GM18867 (cell line): ENCODE results near the gene FNDC8.
"Not testable (repeated sequence)": the region's sequence is repeated elsewhere in the genome, so short reads cannot be mapped to it uniquely, and the experiment has no call there.

ENCODE experiments used
- ATAC-seq: cut with Tn5 transposase; IDR thresholded peaks from one replicate; pipeline ENCODE4 v1.9.1; 2021; ENCODE audit warnings: mild to moderate bottlenecking, moderate library complexity; ENCODE audit not compliant: unreplicated experiment

Gene FNDC8

DNA sequence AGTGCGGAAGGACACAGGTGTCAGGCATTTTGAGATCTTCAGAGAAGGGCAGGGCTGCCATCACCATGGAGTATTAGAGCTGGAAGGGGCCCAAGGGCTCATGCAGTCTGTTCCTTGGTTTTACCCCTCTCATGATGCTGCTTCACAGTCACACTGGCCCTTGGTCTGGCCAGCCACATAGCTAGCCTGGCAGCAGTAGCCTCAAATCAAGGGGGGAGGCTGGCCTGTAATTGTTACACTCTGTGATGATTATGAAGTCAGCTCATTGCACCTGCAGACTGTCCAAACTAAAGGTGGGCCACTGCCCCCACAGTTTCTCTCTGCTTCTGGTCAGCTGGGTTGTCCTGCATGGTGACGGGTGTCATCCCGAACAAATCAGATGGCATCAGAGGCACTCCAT is at the start of gene FNDC8:
Gene FNDC8 (plus strand): TSS at position 301 of the 400 bp plus-strand sequence. CDS start 79 bp downstream, at position 380.
- no peak for ATAC-seq

DNA sequence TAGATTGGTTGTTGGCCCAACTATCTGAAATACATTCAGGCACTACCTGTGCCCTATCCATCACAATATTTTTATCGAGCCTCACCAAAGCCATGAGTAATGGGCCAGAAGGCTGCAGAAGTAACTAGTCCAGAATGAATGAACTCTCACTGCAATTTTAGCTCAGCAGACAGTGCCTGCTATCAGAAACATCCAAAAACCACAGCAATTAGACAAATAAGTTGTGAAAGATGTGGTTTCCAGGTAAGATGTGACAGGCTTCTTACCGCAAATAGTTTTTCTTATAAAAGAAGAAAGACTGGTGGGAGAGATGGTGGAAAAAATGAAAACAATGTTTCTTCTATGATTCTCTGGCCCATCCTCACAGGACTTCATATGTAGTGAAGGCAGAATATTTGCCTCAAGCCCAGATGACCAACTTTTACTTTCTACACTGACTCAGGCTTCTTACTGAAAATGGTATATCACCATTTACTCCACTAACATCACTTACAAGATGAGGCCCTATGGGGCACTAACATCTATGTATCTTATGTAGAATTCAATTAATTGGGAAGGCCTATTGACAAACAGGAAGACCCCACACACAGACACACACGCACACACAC is 48.1 kb upstream of the FNDC8 start:
- no peak for ATAC-seq

DNA sequence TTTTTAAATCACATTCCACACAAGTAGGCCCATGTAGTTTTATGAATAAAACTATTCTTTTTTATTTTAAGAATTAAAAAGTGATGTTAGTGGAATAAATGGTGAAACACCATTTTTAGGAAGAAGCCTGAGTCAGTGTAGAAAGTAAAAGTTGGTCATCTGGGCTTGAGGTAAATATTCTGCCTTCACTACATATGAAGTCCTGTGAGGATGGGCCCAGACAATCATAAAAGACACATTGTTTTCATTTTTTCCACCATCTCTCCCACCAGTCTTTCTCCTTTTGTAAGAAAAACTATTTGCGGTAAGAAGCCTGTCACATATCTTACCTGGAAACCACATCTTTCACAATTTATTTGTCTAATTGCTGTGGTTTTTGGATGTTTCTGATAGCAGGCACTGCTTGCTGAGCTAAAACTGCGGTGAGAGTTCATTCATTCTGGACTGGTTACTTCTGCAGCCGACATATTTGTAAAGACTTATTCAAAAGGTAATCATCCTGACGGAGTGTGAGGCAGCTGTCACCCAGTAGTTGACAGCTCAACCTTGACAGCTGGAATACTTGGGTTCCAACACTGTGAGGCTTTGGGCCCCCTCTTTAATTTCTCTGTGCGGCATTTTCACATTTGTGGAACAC is 47.3 kb upstream of the FNDC8 start:
- no peak for ATAC-seq

DNA sequence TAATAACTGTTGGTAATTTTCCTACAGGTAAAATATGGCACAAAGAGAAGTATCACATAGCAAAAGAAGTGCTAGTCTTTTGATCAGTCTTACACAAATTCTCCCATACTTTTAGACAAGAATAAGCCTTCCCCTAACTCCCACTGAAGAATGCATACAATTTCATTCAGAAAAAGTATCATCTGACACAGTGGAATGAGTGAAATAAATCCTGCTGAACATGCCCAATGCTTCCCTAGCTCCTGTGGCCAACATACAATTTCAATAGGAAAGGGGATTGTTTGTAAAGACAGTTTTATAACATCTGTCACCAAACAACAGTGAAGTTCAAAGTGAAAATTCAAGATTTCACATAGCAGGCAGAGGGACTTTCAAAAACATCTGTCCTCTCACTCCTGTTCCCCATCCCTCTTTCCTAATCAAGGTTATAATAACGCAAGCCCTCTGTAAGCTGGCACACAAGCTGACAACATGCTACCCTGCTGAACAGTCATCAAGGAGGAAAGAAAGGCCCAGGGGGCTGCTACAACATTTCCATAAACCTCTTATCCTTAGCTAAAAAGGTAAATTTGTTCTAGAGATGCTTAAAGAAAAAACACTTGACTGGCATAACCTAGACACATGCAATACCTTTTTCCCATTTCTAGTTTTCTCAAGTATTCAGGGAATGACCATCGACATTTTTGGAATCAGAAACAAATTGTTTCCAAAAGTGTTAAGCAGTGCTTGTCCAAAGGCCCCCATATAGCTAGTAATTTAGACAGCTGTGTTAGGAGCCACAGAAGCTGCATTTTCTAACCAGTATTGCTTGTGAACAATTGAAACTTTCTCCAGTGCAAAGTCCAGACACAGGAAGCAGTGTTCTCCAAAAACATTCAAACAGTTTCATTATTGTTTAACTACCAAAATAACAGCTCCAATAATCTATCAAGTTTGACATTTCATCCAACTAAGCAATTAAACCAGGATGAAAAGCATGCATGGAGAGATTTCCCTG is 46.4 kb upstream of the FNDC8 start:
- ATAC-seq = no peak

DNA sequence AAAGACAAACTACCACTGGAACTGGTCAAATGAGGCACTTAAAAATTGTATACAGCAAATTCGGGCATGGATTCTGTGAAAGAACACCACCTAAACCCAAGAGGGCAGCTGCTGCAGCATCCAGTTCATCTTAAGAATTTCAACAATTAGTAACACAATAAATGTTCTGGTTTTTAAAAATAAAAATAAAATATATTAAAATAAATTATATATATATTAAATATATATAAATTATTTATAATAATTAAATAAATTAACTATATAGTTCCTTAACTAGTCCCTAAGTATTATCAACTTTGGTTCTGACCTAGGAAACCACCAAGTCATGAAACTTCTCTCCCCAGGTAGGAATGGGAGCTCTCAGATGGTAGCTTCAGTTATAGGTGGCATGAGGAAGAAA is 44.5 kb upstream of the FNDC8 start:
- no peak for ATAC-seq

DNA sequence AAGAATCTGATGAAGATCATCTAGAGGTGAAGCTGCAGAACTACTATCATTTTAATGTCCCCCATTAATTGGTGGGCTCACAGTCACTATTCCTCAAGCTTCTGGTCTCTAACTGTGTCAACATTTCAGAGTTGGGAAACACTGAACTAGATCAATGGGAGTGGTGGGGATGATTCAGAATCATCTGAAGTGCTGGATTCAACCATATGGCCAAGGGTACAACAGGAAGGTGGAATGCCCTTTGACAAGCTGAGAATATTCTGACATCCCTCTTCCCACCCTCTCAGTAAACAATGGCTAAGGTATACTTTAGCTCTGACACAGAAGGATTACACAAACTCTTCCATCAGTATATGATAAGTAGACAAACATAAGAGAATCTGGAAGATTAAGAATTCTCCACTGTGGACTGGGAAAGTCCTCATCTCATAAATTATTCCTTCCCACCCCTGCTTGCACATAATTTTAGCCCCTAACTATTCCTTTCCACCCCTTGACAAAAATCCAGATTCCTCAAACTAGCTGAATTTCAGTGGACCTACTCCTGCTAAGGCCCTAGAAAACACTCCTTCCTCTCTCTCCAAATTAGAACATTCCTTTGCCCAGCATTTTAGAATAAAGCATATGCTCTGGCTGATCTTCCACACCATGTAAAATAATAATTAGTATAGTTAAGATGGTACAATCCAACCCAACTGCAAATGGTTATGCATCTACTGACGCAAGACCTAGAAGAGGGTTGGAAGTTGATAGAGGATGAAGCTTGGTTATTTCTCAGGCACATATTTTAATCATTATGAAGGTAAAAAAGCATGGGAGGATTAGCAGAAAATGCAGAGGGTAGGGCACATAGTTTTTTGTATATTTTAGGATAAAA is 41.6 kb upstream of the FNDC8 start:
- no peak for ATAC-seq

DNA sequence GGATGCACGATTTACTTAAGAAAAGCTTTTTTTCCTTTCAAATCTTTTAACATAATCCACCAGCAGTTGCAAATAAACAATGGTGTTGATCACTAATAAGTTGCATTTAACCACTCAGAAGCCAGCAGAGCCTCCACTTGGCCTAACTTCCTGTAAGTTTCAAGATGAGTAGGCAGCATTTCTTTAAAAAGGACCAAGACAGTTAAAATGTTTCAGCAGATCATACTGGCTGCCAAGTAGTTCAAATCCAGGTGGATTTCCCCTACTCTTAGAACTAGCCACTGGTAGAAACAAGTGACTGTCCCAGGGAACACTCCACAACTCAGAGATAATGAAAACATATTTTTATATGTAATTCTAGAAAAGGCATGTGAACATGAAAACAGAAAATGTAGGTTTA is 40.9 kb upstream of the FNDC8 start:
- no peak for ATAC-seq

DNA sequence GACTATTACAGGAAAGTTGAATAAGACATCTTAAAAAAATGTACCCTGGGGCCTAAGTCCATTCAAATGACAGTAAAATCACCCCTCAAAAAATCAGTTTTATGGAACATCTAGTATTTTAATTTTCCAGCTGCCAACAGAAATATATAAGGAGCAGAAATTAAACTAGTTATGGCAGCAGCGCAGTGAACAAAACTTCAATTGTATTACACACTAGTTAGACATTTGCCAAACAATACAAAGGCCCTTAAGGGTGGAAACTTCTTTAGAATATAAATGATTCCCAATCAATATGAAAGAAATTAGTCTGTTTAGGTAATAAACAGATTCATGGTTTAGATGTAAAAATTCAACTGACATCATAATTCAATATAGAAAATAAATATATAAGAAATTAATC is 39.8 kb upstream of the FNDC8 start:
- ATAC-seq = no peak

DNA sequence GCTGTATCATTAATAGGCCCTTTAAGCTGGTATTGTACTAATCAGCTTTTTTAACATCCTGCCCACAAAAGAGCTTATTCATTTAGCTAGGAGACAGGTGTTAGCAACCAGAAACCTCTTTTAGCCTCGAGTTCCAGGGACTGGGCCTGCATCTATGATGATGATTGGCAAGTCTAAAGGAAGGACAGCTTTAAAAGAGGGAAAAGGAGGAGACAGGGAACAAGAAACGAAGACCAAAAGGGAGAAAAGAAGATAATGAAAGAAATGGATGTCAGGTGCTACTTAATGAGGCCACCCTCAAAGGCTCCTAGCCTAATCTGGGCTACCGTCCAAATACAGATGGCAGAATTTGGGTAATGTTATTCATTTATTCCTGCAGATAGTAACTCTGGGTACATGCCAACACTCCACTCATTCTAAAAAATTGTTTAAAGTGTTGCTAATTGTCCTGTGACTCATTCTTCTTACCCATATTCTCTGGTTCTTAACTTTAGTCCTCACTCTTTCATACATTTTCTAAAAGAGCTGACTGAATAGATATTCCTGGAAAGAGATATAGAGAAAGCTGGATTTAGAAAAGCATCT is 39.2 kb upstream of the FNDC8 start:
- ATAC-seq = no peak

DNA sequence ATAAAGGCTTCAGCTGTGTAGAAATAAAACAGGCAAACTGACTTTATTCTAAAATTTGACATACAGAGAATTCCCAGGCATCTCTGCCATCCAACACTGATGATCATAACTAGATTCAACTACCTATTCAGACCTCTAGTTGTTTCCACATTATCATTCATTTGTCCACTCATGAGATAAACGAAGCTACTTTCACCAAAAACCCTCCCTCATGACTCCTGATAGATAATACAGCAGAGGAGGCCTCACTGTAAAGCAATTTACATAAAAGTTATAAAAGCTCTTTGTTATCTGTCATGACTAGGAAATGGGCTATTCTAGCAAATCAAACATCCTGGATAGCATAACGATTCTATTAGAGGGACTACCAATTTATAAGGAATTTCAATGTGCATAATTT is 38.3 kb upstream of the FNDC8 start:
- no peak for ATAC-seq

DNA sequence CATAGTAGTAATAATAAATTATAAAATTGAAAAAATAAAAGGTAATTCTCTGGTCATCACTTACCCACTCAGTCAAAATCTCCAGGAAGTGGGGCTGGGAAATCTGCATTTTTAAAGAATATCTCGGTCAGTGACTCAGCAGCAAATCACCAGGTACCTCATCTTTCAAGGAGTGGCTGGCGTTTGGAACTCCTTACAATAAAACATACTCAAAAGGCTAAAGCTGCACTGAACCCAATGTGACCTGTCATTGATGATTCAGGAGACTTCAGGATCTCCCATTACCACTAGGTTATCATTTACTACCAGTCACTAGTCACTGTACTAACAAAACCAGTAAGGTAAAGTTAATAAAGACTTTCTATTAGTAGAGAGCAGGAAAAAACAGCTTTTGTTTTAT is 36.4 kb upstream of the FNDC8 start:
- no peak for ATAC-seq

DNA sequence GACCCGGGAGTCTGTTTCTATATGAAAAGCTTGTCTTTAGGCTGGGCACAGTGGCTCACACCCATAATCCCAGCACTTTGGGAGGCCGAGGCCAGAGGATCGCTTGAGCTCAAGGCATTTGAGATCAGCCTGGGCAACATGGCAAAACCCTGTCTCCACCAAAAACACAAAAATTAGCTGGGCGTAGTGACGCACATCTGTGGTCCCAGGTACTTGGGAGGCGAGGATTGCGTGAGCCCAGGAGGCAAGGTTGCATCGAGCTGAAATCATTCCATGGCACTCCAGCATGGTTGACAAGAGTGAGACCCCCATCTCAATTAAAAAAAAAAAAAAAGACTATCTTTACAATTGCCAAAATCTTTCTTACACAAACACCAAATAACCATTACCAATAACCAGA is 35.3 kb upstream of the FNDC8 start:
- ATAC-seq = no peak

DNA sequence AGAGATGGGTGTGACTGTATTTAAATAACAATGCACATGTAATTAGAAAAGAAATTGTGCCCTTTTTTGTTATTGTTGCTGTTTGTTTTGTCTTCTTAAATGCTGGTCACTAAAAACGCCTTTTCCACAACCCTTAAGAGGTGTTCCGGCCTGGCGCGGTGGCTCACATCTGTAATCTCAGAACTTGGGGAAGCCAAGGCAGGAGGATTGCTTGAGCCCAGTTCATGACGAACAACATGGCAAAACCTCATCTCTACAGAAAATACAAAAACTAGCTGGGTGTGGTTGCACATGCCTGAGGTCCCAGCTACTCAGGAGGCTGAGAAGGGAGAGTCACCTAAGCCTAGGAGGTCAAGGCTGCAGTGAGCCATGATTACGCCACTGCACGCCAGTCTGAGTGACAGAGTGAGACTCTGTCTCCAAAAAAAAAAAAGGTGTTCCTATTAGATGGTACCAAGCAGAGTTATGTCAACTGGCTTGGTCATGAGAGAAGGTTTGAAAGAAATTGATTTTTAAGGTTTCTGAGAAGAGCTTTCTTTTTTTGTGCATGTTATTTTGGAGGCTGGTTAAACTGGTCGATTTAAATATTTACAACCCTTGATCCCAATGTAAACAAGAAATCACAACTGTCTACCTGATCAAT is 34.4 kb upstream of the FNDC8 start:
- ATAC-seq = no peak

DNA sequence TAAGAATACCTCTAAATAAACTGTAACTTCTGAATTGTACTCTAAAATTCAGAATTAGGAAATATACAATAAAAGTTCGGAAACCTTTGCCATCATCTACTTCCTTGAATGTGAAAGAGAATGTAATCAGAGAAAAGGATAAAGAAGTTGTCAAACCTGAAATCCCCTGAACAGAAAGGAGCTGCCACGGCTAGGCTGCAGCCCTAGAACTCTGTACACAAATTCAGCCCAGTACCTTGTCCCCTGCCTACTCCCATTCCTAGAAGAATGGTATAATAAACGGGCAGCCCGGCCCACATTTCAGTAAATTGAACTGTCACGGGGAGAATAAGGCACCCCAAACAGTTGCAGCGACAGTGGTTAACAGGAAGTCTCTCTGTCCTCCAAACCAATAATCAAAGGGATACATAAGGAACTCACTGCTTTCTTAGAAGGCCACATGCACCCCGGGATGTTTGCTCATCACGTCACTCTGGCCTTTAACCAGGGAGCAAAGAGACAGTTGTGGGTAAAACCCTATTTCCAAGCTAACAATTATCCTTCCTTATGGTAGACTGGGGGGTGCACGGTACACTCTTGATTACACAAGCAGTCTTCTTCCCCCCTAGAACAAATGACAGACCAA is 33.6 kb upstream of the FNDC8 start:
- no peak for ATAC-seq

DNA sequence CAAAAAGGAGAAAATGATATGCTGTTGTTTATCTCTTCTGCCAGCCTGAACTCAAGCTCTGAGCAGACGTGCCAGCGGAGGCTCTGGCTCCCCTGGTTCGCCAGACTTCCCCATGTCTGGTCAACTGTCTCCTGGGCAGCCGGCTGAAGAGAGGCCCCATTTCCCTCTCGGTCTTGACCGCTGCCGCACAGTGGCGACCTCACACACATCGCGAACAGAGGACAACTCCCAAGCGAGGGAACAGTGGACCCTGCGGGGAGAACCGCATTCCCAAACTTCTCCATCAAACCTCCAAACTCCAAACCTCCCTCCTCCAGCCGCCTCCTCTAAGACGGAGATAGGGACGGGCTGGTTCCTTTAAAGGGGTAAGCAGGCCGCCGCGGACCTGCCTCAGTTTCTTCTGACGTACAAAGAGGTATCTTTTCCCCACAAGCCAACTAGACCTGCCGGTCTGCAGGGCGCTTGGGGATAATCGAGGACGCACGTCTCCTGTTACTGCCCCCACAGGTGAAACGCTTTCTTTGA is 33.0 kb upstream of the FNDC8 start:
- ATAC-seq = peak; percentile 15

DNA sequence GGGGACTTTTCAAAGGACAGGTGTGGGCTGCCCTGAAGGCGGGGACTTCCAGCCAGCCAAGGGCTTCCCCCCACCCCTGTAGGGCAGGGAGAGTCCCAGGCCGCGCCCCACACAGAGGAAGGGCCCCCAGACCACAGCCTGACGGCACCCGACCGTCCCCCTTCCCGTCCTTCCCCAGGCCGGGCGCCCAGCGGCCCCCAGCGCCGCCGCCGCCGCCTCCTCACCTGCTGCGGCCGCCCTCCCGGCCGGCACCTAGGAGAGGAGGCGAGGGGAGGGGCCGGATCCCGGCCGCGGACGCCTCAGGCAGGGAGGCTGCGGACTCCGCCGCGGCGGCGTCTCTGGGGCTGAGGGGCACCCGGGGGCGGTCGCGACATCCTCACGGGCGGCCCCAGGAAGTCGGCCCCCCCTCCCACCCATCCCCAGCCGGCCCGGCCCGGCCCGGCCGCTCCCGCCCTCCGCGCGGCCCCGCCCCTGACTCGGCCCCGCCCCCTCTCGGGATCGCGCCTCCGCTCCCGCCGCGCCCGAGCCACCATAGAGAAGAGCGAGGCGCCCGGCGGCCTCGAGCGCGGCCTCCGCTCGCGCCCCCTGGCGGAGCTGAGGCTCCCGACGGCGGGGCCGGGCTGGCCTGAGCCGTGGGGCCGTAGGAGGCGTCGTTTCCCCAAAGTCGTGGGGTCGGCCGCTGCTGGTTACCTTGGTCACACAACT is 32.4 kb upstream of the FNDC8 start:
- peak; percentile 74 for ATAC-seq

DNA sequence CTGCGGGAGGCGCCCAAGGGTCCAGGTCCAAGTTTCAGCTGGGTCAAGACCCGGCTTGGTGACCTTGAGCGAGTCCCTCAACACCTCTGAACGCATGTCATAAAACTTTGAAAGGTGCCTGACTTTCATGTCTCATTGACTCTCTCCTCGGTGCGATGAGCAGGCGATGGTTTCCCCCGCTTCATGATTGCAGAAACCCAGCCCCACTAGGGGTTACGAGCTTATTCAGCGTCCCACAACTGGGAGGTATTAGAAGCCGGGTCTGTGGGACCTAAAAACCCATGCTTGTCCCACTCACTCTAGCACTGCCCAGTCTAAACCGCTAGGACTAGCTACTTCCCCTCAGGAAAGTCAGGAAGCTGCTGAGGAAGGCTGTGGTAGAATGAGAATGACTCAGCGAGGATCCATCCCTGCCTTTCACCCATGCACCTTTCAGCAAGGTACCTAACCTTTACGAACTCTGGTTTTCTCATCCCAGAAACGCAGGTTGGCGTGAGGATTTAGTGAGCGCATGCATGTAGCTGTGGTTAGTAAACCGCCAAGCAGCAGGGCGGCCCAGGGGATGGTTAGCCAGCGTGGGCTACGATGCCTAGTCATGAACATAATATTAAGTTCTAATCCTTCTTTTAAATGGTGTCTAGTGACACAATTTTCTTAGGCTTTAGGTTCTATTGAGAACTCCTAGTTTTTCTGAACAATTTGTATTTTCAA is 31.7 kb upstream of the FNDC8 start:
- ATAC-seq = peak; percentile 9

DNA sequence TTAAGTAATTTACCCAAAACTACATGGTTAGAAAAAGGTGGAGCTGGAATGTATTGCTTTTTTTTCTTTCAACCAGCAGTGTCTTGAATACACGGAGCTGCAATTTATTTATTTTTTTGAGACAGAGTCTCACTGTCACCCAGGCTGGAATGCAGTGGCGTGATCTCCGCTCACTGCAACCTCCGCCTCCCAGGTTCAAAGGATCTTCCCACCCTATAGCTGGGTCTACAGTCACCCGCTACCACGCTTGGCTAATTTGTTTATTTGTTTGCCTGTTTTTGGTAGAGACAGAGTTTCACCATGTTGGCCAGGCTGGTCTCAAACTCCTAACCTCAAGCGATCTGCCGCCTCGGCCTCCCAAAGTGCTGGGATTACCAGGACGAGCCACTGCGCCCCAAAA is 30.7 kb upstream of the FNDC8 start:
- not testable (repeated sequence) for ATAC-seq
